Kidney epithelial cell (primary cell): ENCODE measurements around the gene COL16A1. TPM values are rescaled to one million over a fixed set of nuclear protein-coding genes. Genes with fewer than 3 reads are reported as not detected.
A peak's percentile ranks its signal among the peaks of the same experiment; 100 is the strongest.

Experiments used
- DNase-seq: peaks from one replicate; pipeline ENCODE4 v3.0.0-alpha.2; 2010; ENCODE audit warnings: low read depth
- H3K27me3 ChIP-seq: 2 replicates; pipeline ENCODE4 v1.6.0; 2011; ENCODE audit warnings: low read length; ENCODE audit not compliant: control insufficient read depth, insufficient read depth
- H3K36me3 ChIP-seq: 2 replicates; pipeline ENCODE4 v1.5.1; 2011; ENCODE audit warnings: low read length; ENCODE audit not compliant: control insufficient read depth, insufficient read depth
- H3K4me3 ChIP-seq: 2 replicates; pipeline ENCODE4 v1.5.1; 2011; ENCODE audit warnings: low read depth, mild to moderate bottlenecking, control low read depth, low read length
- CTCF ChIP-seq: IDR thresholded peaks from 2 replicates; pipeline ENCODE4 v1.5.1; 2011; ENCODE audit warnings: mild to moderate bottlenecking, moderate library complexity, low read length, control low read depth, inconsistent platforms; ENCODE audit not compliant: insufficient read depth, poor library complexity, severe bottlenecking
- total RNA-seq: library from RNA; depleted of rRNA; stranded (reverse); fragments of >200 nt; gene quantifications from 2 replicates; pipeline ENCODE4 v1.2.3, GENCODE V29; 2015

Gene COL16A1
- total RNA-seq, 1 donor from 2014 or later, result 9.2 TPM

- no peak for DNase-seq
- TF ChIP-seq CTCF, result no peak
- H3K36me3 ChIP-seq, result no peaks in the 10 kb centered on the region
- H3K4me3 ChIP-seq, result no peak overlapping the region
- no peaks in the 10 kb centered on the region for H3K27me3 ChIP-seq
These were observed 55.0 kb downstream of the COL16A1 start for GRCh38 chr1:31648641-31649357.

GRCh38 chr1:31648190-31648589, 55.6 kb downstream of the COL16A1 start:
- no peak for TF ChIP-seq CTCF
- Histone ChIP-seq H3K4me3 (no peak overlapping the region), H3K27me3 (no peaks in the 10 kb centered on the region), H3K36me3 (no peaks in the 10 kb centered on the region)
- no peak for DNase-seq

GRCh38 chr1:31647106-31647505, 56.7 kb downstream of the COL16A1 start:
- no peaks in the 10 kb centered on the region for H3K36me3 ChIP-seq
- no peak for TF ChIP-seq CTCF
- no peak for DNase-seq
- no peak overlapping the region for H3K4me3 ChIP-seq
- H3K27me3 ChIP-seq, result no peaks in the 10 kb centered on the region

- DNase-seq, result no peak
- no peaks in the 10 kb centered on the region for H3K27me3 ChIP-seq
- H3K36me3 ChIP-seq, result no peaks in the 10 kb centered on the region
- no peak for TF ChIP-seq CTCF
- H3K4me3 ChIP-seq, result no peak overlapping the region
These were observed 57.4 kb downstream of the COL16A1 start for GRCh38 chr1:31646259-31646960.

GRCh38 chr1:31645274-31645568, 58.6 kb downstream of the COL16A1 start:
- Histone ChIP-seq H3K36me3 (no peaks in the 10 kb centered on the region), H3K4me3 (peak overlapping the region; percentile 77), H3K27me3 (no peaks in the 10 kb centered on the region)
- DNase-seq, result no peak
- no peak for TF ChIP-seq CTCF
